ENCODE results near the gene SMARCD3. TPM values are rescaled to one million over a fixed set of nuclear protein-coding genes. Genes with fewer than 3 reads are reported as not detected.

SMARCD3 gene
- total and polyA plus RNA-seq, 9 of the 15 experiments (the other 6 are each of a cell fraction or from before 2014, with no cell fraction given): 0.43 to 3.6 (median 2.6) TPM

DNA sequence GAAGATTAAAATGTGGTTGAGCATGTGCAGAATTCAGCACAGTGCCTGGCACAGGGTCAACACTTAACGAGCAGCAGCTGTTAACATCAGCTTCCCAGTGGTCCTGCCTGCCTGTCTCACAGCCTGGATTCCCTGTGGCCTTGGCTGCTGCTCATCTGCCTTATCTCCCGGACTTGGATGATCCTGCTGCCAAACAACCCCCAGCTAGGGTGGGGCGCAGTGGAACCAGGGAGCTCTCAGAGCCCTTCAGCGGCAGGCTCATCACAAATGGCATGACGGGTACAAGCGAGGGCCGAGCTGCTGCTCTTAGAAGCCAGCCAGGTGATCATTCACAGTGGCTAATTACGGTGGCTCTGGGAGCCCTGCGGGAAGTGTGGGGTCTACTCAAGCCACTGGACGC lies 13.0 kb upstream of the SMARCD3 start (continued):
- TF ChIP-seq, protein P1, sequence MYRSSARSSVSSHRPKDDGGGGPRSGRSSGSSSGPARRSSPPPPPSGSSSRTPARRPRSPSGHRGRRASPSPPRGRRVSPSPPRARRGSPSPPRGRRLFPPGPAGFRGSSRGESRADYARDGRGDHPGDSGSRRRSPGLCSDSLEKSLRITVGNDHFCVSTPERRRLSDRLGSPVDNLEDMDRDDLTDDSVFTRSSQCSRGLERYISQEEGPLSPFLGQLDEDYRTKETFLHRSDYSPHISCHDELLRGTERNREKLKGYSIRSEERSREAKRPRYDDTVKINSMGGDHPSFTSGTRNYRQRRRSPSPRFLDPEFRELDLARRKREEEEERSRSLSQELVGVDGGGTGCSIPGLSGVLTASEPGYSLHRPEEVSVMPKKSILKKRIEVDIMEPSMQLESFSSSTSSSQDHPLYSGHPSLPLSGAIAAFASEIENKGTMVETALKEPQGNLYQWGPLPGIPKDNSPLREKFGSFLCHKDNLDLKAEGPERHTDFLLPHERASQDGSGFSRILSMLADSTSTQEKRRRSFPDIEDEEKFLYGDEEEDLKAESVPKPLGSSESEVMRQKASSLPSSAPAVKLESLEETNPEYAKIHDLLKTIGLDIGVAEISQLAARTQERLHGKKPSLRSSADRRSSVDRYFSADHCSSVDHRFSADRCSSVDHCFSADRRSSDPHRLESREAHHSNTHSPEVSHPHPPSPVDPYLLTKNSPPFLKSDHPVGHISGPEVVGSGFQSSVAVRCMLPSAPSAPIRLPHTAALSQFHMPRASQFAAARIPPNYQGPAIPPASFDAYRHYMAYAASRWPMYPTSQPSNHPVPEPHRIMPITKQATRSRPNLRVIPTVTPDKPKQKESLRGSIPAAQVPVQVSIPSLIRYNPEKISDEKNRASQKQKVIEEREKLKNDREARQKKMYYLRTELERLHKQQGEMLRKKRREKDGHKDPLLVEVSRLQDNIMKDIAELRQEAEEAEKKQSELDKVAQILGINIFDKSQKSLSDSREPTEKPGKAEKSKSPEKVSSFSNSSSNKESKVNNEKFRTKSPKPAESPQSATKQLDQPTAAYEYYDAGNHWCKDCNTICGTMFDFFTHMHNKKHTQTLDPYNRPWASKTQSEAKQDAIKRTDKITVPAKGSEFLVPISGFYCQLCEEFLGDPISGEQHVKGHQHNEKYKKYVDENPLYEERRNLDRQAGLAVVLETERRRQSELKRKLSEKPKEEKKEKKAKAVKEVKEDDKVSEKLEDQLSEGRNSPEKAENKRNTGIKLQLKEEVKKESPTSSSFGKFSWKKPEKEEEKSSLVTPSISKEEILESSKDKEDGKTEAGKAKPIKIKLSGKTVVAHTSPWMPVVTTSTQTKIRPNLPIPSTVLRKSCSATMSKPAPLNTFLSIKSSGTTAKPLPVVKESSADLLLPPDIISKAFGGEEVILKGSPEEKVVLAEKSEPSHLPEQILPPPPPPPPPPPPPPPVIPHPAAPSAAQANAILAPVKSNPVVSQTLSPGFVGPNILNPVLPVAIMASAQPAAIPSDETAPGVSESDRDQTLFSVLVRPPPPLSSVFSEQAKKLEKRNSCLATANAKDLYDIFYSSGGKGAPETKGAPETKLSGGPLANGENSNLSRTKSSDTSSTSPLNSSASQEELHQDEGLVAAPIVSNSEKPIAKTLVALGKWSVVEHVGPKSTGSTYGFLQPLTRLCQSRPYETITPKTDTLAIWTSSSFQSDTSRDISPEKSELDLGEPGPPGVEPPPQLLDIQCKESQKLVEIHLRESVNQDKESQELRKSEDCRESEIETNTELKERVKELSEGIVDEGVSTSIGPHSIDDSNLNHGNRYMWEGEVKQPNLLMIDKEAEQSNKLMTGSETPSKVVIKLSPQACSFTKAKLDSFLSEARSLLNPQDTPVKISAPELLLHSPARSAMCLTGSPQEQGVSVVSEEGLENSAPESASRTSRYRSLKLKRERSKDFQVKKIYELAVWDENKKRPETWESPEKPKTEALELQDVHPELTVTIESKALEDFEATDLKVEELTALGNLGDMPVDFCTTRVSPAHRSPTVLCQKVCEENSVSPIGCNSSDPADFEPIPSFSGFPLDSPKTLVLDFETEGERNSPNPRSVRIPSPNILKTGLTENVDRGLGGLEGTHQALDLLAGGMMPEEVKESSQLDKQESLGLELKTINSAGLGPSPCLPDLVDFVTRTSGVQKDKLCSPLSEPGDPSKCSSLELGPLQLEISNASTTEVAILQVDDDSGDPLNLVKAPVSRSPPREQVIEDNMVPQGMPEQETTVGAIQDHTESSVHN (IDR thresholded peaks at IDR 0.05; ENCODE audit: borderline replicate concordance in 1 of 2, low read depth in 1 of 2): no peak
- TF ChIP-seq, protein P2, sequence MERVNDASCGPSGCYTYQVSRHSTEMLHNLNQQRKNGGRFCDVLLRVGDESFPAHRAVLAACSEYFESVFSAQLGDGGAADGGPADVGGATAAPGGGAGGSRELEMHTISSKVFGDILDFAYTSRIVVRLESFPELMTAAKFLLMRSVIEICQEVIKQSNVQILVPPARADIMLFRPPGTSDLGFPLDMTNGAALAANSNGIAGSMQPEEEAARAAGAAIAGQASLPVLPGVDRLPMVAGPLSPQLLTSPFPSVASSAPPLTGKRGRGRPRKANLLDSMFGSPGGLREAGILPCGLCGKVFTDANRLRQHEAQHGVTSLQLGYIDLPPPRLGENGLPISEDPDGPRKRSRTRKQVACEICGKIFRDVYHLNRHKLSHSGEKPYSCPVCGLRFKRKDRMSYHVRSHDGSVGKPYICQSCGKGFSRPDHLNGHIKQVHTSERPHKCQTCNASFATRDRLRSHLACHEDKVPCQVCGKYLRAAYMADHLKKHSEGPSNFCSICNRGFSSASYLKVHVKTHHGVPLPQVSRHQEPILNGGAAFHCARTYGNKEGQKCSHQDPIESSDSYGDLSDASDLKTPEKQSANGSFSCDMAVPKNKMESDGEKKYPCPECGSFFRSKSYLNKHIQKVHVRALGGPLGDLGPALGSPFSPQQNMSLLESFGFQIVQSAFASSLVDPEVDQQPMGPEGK (CRISPR knock-in tag; IDR thresholded peaks at IDR 0.05; ENCODE audit: borderline replicate concordance): no peak
- TF ChIP-seq, protein P3, sequence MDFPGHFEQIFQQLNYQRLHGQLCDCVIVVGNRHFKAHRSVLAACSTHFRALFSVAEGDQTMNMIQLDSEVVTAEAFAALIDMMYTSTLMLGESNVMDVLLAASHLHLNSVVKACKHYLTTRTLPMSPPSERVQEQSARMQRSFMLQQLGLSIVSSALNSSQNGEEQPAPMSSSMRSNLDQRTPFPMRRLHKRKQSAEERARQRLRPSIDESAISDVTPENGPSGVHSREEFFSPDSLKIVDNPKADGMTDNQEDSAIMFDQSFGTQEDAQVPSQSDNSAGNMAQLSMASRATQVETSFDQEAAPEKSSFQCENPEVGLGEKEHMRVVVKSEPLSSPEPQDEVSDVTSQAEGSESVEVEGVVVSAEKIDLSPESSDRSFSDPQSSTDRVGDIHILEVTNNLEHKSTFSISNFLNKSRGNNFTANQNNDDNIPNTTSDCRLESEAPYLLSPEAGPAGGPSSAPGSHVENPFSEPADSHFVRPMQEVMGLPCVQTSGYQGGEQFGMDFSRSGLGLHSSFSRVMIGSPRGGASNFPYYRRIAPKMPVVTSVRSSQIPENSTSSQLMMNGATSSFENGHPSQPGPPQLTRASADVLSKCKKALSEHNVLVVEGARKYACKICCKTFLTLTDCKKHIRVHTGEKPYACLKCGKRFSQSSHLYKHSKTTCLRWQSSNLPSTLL (IDR thresholded peaks at IDR 0.05): no peak
- TF ChIP-seq ESRRB (CRISPR knock-in tag; IDR thresholded peaks at IDR 0.05; ENCODE audit: borderline replicate concordance): no peak
- TF ChIP-seq, protein P4, sequence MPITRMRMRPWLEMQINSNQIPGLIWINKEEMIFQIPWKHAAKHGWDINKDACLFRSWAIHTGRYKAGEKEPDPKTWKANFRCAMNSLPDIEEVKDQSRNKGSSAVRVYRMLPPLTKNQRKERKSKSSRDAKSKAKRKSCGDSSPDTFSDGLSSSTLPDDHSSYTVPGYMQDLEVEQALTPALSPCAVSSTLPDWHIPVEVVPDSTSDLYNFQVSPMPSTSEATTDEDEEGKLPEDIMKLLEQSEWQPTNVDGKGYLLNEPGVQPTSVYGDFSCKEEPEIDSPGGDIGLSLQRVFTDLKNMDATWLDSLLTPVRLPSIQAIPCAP (CRISPR knock-in tag; IDR thresholded peaks at IDR 0.05; ENCODE audit: borderline replicate concordance): no peak
- TF ChIP-seq PPARD (CRISPR knock-in tag; IDR thresholded peaks at IDR 0.05): no peak
- no peak for TF ChIP-seq POLR2H (tag; IDR thresholded peaks at IDR 0.05; ENCODE audit: low read depth)
- no peak for TF ChIP-seq ZNF282 (CRISPR knock-in tag; IDR thresholded peaks at IDR 0.05)
- no peak for TF ChIP-seq RAD51 (IDR thresholded peaks at IDR 0.05; ENCODE audit: borderline replicate concordance, low read depth)
- no peak for TF ChIP-seq GATA2 (CRISPR knock-in tag; IDR thresholded peaks at IDR 0.05)

Data from K562 (cell line).